Measurements from ENCODE around the gene CELA3B.

DNA sequence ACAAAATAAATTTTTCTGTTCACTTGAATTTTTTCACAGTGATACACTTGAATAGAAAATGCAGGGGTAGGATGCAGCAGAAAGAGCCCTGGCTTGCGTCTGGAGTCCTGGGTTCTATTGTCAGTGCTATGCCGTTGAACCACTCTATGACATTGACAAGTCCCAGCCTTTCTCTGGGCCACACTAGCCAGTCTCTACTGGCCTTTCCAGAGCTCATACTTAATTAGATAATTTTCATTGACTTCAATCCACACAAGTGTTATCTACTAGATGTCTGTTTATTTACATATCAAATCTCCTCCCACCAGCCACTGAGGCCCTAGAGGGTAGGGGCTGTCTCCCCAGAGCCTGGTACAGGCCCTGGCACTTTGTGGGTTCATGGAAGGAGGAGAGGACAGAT lies 15.5 kb upstream of the CELA3B start:
- TF ChIP-seq CTCF (IDR thresholded peaks at IDR 0.05; ENCODE audit: insufficient read depth, low read length): no peak
- TF ChIP-seq, protein P1, sequence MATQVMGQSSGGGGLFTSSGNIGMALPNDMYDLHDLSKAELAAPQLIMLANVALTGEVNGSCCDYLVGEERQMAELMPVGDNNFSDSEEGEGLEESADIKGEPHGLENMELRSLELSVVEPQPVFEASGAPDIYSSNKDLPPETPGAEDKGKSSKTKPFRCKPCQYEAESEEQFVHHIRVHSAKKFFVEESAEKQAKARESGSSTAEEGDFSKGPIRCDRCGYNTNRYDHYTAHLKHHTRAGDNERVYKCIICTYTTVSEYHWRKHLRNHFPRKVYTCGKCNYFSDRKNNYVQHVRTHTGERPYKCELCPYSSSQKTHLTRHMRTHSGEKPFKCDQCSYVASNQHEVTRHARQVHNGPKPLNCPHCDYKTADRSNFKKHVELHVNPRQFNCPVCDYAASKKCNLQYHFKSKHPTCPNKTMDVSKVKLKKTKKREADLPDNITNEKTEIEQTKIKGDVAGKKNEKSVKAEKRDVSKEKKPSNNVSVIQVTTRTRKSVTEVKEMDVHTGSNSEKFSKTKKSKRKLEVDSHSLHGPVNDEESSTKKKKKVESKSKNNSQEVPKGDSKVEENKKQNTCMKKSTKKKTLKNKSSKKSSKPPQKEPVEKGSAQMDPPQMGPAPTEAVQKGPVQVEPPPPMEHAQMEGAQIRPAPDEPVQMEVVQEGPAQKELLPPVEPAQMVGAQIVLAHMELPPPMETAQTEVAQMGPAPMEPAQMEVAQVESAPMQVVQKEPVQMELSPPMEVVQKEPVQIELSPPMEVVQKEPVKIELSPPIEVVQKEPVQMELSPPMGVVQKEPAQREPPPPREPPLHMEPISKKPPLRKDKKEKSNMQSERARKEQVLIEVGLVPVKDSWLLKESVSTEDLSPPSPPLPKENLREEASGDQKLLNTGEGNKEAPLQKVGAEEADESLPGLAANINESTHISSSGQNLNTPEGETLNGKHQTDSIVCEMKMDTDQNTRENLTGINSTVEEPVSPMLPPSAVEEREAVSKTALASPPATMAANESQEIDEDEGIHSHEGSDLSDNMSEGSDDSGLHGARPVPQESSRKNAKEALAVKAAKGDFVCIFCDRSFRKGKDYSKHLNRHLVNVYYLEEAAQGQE (IDR thresholded peaks at IDR 0.05; ENCODE audit: insufficient replicate concordance, low read depth): no peak
- TF ChIP-seq POLR2AphosphoS5 (IDR thresholded peaks at IDR 0.05; ENCODE audit: low read depth): no peak
- TF ChIP-seq GABPA (IDR thresholded peaks at IDR 0.05; ENCODE audit: low read depth): no peak
